A549 (cell line): ENCODE data around the gene ZNF367. TPM values are rescaled to one million over a fixed set of nuclear protein-coding genes. Genes with fewer than 3 reads are reported as not detected.

Experiments used
- ATAC-seq, 2 experiments: fragments of 200-7000 bp in 1 of 2; fragments of >200 bp in 1 of 2; cut with Nextera tagmentation in 1 of 2; cut with Tn5 transposase in 1 of 2; 3 replicates each; pipeline versions ENCODE4 v1.8.0 to v1.9.1; 2018 to 2020; ENCODE audit warnings: mild to moderate bottlenecking in 1 of 2, moderate library complexity in 1 of 2
- CTCF ChIA-PET: fragments of 300-600 bp; sonication (Branson Sonifier 250); formaldehyde crosslinking; extraction: SDS; loops from one replicate; lab custom pipeline; 2021; ENCODE audit warnings: antibody characterized with exemption, inconsistent platforms; lab: Yijun Ruan, JAX
- POLR2A ChIA-PET: fragments of 350-600 bp; formaldehyde crosslinking; extraction: SDS; loops from one replicate; lab custom pipeline; 2021; ENCODE audit warnings: antibody characterized with exemption, inconsistent platforms; lab: Yijun Ruan, JAX
- DNase-seq, 2 experiments: peaks; one replicate each; pipeline versions ENCODE4 v3.0.0 to v3.0.0-alpha.2; 2011 to 2016; ENCODE audit warnings: low read depth in 1 of 2, low spot score in 1 of 2
- FAIRE-seq: peaks from 2 replicates; lab custom pipeline; 2011; peaks lifted over from hg19 to GRCh38; lab: Jason Lieb, UNC
- H3K27ac ChIP-seq, 2 experiments: fragments of >200 bp; sonication (Bioruptor Twin); formaldehyde crosslinking; 3 replicates each; pipeline ENCODE4 v1.5.1; 2016 to 2017
- H3K4me1 ChIP-seq: fragments of >200 bp; sonication (Bioruptor Twin); formaldehyde crosslinking; 3 replicates; pipeline ENCODE4 v1.6.1; 2016
- H3K4me2 ChIP-seq: fragments of >200 bp; sonication (Bioruptor Twin); formaldehyde crosslinking; 3 replicates; pipeline ENCODE4 v1.6.1; 2016
- H3K4me3 ChIP-seq: fragments of >200 bp; sonication (Bioruptor Twin); formaldehyde crosslinking; 3 replicates; pipeline ENCODE4 v1.5.1; 2016
- H3K9me3 ChIP-seq: fragments of >200 bp; sonication (Bioruptor Twin); formaldehyde crosslinking; 3 replicates; pipeline ENCODE4 v1.6.1; 2016
- BCL3 ChIP-seq: fragments of >200 bp; sonication (Bioruptor Twin); formaldehyde crosslinking; IDR thresholded peaks from 3 replicates; pipeline ENCODE4 v1.6.1; 2016
- BHLHE40 ChIP-seq: IDR thresholded peaks from 2 replicates; pipeline ENCODE4 v1.6.1; 2012; ENCODE audit warnings: low read depth, low read length, inconsistent platforms
- CHD4 ChIP-seq: fragments of 200-600 bp; sonication (generic); IDR thresholded peaks from 2 replicates; pipeline ENCODE4 v1.6.1; 2016; ENCODE audit warnings: antibody characterized with exemption, mild to moderate bottlenecking, borderline replicate concordance
- CTCF ChIP-seq: fragments of >200 bp; sonication (Bioruptor Twin); formaldehyde crosslinking; IDR thresholded peaks from 3 replicates; pipeline ENCODE4 v1.5.1; 2016
- E2F6 ChIP-seq: IDR thresholded peaks from 2 replicates; pipeline ENCODE4 v1.6.1; 2012; ENCODE audit warnings: low read depth, borderline replicate concordance
- ELK1 ChIP-seq: fragments of 150-350 bp; IDR thresholded peaks from 2 replicates; pipeline ENCODE4 v1.6.1; 2014; ENCODE audit warnings: low read depth, mild to moderate bottlenecking, low read length
- EP300 ChIP-seq, 2 experiments: fragments of >200 bp; sonication (Bioruptor Twin); formaldehyde crosslinking; IDR thresholded peaks; 2 replicates in 1 of 2; 3 replicates in 1 of 2; pipeline ENCODE4 v1.6.1; 2016 to 2017
- FOSL2 ChIP-seq, 2 experiments: fragments of 450-650 bp in 1 of 2; fragments of >200 bp in 1 of 2; sonication (Bioruptor Twin) in 1 of 2; formaldehyde crosslinking; IDR thresholded peaks; 2 replicates each; pipeline versions ENCODE4 v1.5.0 to v1.6.1; 2016 to 2020; ENCODE audit warnings: mild to moderate bottlenecking in 1 of 2, moderate library complexity in 1 of 2
- FOXS1 ChIP-seq: fragments of 250-450 bp; sonication (Bioruptor Pico); IDR thresholded peaks from 2 replicates; pipeline ENCODE4 v1.5.0; 2020; ENCODE audit warnings: mild to moderate bottlenecking, moderate library complexity
- GATA3 ChIP-seq: IDR thresholded peaks from 2 replicates; pipeline ENCODE4 v1.6.1; 2012; ENCODE audit warnings: borderline replicate concordance
- HDAC2 ChIP-seq: fragments of 200-600 bp; sonication (generic); IDR thresholded peaks from 2 replicates; pipeline ENCODE4 v1.6.1; 2016
- HOXB13 ChIP-seq: fragments of 250-450 bp; sonication (Bioruptor Pico); IDR thresholded peaks from 2 replicates; pipeline ENCODE4 v1.5.0; 2020; ENCODE audit warnings: low read depth, mild to moderate bottlenecking, moderate library complexity
- HOXB5 ChIP-seq: fragments of 250-450 bp; sonication (Bioruptor Pico); IDR thresholded peaks from 2 replicates; pipeline ENCODE4 v1.5.0; 2020; ENCODE audit warnings: mild to moderate bottlenecking, moderate library complexity
- KDM5A ChIP-seq: fragments of 200-600 bp; sonication (generic); IDR thresholded peaks from 2 replicates; pipeline ENCODE4 v1.6.1; 2016; ENCODE audit warnings: antibody characterized with exemption, mild to moderate bottlenecking
- MAX ChIP-seq: IDR thresholded peaks from 2 replicates; pipeline ENCODE4 v1.6.1; 2012
- POLR2A ChIP-seq: IDR thresholded peaks from 2 replicates; pipeline ENCODE4 v1.6.1; 2012; ENCODE audit warnings: mild to moderate bottlenecking, low read length
- RARB ChIP-seq: fragments of 250-450 bp; sonication (Bioruptor Pico); IDR thresholded peaks from 2 replicates; pipeline ENCODE4 v1.8.0; 2021; ENCODE audit warnings: mild to moderate bottlenecking, moderate library complexity
- REST ChIP-seq: fragments of 200-600 bp; sonication (generic); IDR thresholded peaks from 2 replicates; pipeline ENCODE4 v1.6.1; 2016; ENCODE audit warnings: antibody characterized with exemption, mild to moderate bottlenecking, moderate library complexity
- SMC3 ChIP-seq: fragments of >200 bp; sonication (Bioruptor Twin); formaldehyde crosslinking; IDR thresholded peaks from 3 replicates; pipeline ENCODE4 v1.6.1; 2018; ENCODE audit warnings: inconsistent platforms
- TFCP2L1 ChIP-seq: fragments of 250-450 bp; sonication (Bioruptor Pico); IDR thresholded peaks from 2 replicates; pipeline ENCODE4 v1.5.0; 2021; ENCODE audit warnings: mild to moderate bottlenecking
- TP53 ChIP-seq: fragments of 250-450 bp; sonication (Bioruptor Pico); IDR thresholded peaks from 2 replicates; pipeline ENCODE4 v1.5.0; 2021; ENCODE audit warnings: mild to moderate bottlenecking, moderate library complexity
- ZC3H11A ChIP-seq: fragments of 450-650 bp; IDR thresholded peaks from 2 replicates; pipeline ENCODE4 v1.6.1; 2014; ENCODE audit warnings: antibody characterized with exemption, mild to moderate bottlenecking
- ZNF302 ChIP-seq: fragments of 250-450 bp; sonication (Bioruptor Pico); IDR thresholded peaks from 2 replicates; pipeline ENCODE4 v1.9.0; 2021; ENCODE audit warnings: inconsistent platforms, mild to moderate bottlenecking, moderate library complexity
- WGBS: methylation state at CpG from one replicate; pipeline ENCODE4 v1.1.6; 2017; ENCODE audit errors: missing lambda C conversion rate; 5-methylcytosine and 5-hydroxymethylcytosine counted together
- polyA plus RNA-seq, 4 experiments: library from polyadenylated mRNA; depleted of rRNA in 3 of 4; stranded (reverse); fragments of >200 nt; fragmentation: RNase III in 1 of 4; extraction: RNeasy Plus Mini Kit Qiagen cat#74134 plus additional on column Dnase treatment in 1 of 4; gene quantifications; 2 replicates in 3 of 4; 3 replicates in 1 of 4; pipeline ENCODE4 v1.2.3, GENCODE V29; 2011 to 2017

The ZNF367 gene
- polyA plus RNA-seq, 2 of the 4 experiments (the other 2 are of a cell fraction) = 4.8 to 8.3 TPM

GRCh38 chr9:96429732-96430131, 11.6 kb upstream of the ZNF367 start:
- FAIRE-seq (no peak), DNase-seq (no peak), ATAC-seq (no peak)
- TF ChIP-seq KDM5A = no peak
- TF ChIP-seq HOXB13 (CRISPR knock-in tag) = no peak
- TF ChIP-seq E2F6 = no peak
- no peak for TF ChIP-seq MAX
- TF ChIP-seq HDAC2 = no peak
- no peak for TF ChIP-seq HOXB5
- no peak for TF ChIP-seq BHLHE40
- TF ChIP-seq BCL3 = no peak
- no peak for TF ChIP-seq TP53
- no peak for TF ChIP-seq REST
- TF ChIP-seq RARB (CRISPR knock-in tag) = no peak
- no peak for TF ChIP-seq FOSL2 (IDR thresholded peaks at IDR 0.05)
- no peak for TF ChIP-seq FOSL2 (CRISPR knock-in tag; IDR thresholded peaks at IDR 0.05)
- no peak for TF ChIP-seq ELK1
- no peak for TF ChIP-seq EP300 (IDR thresholded peaks at IDR 0.05)
- TF ChIP-seq SMC3 = no peak
- no peak for TF ChIP-seq TFCP2L1 (CRISPR knock-in tag)
- no peak for TF ChIP-seq GATA3
- no peak for TF ChIP-seq ZNF302 (CRISPR knock-in tag)
- ChIA-PET POLR2A (no interaction called here), CTCF (interaction anchor here (0.8 to 2.2 kb wide), 2 partner anchors 12 to 13 kb away, joined by 3 to 6 read pairs; no protein-coding TSS in a partner anchor)
- Histone ChIP-seq H3K27ac (no peak overlapping the region), H3K4me3 (no peak overlapping the region), H3K9me3 (0 out of 3 replicates have a peak, but pooled peaks cover under 1% of the 10 kb centered on the region), H3K4me1 (no peaks in the 10 kb centered on the region), H3K4me2 (no peak overlapping the region)

GRCh38 chr9:96425500-96426169, 7.5 kb upstream of the ZNF367 start:
- Histone ChIP-seq H3K4me3 (no peak overlapping the region), H3K4me1 (peaks cover 10% of the 10 kb centered on the region), H3K27ac (no peak overlapping the region), H3K4me2 (no peak overlapping the region), H3K9me3 (no peaks in the 10 kb centered on the region)
- ChIA-PET POLR2A (no interaction called here), CTCF (interaction anchor here (0.7 kb wide), 1 partner anchor 19 kb away, joined by 6 read pairs; no protein-coding TSS in a partner anchor)
- TF ChIP-seq TP53 (no peak), ZC3H11A (no peak), FOXS1 (CRISPR knock-in tag) (no peak), CTCF (no peak), BCL3 (no peak), CHD4 (no peak), POLR2A (no peak)
- no peak for ATAC-seq
- 87% methylated on average over 4 of the region's 4 CpGs for WGBS
- FAIRE-seq = no peak
- DNase-seq = no peak
